GM08714 (cell line): ENCODE measurements around the gene CLDN7.
A peak's percentile ranks its signal among the peaks of the same experiment; 100 is the strongest.

Experiments used
- H3K4me3 ChIP-seq: fragments of 200-500 bp; sonication (Bioruptor generic); 2 replicates; pipeline ENCODE4 v1.5.1; 2014; ENCODE audit warnings: mild to moderate bottlenecking, low read length, inconsistent platforms
- ZNF274 ChIP-seq: IDR thresholded peaks from 2 replicates; pipeline ENCODE4 v1.6.1; 2012; ENCODE audit warnings: mild to moderate bottlenecking, low read depth, low read length

The CLDN7 gene

DNA sequence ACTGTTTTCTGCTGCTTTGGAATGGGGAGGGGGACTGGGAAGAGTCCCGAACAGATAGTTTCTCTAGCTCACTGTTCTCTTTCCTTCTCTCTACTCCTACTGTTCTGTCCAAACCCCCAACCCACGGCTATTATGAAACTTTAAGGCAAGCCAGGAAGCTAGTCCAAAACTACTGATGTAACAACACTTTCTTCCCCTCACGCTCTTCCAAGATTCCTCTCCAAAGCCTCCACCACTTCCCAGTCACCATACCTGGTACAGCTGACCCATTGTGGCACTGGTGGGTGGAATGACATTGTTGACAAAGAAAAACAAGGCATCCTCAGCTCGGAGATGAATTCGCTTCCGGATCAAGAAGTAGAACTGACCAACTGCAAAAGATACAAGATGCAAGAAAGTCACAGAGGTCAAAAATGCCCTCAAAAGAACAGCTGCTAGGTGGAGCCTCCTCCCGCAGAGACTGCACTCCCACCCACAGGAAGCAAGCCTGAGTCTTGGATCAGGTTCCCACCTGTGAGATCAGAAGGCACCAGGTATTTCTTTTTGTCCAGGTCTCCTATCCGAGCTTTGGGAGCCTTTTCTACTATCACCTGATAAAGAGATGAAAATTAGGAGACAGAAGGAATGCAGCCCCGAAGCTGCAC lies 21.1 kb downstream of the CLDN7 start:
- no peak for TF ChIP-seq ZNF274

DNA sequence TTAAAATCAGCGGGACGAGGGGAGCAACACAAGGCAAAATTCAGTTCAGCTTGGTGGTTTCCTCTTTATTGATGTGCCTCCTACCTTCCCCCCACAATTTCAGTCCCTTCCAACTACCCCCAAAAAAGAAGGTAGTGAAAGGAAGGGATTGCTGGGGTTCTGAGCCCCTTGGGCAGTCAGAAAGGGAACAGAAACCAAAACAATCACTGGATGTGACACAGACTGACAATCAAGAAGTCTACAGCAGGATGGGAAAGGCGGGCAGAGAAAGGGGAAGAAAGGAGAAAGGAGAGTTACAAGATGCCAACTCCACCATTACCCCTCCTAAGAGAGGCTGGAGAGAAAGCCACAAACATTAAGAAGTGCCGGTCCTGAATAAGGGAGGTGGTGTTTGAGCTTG lies 21.9 kb downstream of the CLDN7 start:
- peak overlapping the region; percentile 40; the same call in 1 of the 2 replicates for H3K4me3 ChIP-seq
- no peak for TF ChIP-seq ZNF274

More for the DNA sequence above, 21.1 kb downstream of the CLDN7 start:
- H3K4me3 ChIP-seq: peak overlapping the region; percentile 89

DNA sequence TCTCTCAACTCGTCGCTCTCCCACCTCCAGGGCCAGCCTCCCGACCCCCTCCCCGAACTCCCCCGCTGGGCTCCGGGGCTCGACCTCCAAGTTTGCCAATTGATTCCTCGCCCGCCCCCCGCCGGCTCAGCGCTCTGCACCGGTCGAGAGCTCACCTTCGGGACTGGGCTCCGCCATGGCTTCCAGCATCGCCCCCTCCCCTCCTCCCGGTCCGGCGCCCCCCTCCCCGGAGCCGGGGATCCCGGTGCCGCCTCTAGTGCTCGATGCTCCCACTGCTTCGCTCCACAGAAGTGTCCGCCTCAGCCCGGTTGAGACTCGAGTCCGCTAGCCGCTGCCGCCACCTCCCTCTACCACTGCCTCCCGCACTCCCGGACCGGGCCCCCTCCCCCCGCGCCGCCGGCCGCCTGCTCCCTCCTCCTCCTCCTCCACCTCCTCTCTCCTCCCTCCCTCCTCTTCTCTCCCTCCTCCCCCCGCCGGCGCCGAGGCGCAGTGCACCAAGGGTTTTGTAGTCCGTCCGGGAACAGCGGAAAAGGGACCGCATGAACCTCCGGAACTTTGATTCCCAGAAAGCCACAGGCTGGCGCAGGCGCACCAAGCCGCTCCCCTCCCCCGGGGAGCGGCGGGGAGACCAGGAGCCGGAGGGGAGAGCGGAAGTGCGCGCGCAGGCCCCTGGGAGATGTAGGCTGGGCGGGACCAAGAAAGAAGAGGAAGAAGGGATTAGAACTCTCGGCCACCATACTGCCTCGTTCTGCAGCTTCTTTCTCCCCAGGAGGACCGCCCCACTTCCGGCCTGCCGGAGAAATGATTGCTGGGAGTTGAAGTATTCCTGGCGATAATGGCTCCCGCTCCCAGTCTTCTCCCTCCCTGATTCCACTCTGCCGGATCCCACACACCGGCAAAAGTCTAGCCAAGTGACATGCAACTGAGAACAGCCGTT lies 22.9 kb downstream of the CLDN7 start, which contains the start of gene PHF23:
PHF23 (minus strand) TSS at position 367 of the 937 bp plus-strand sequence; CDS start at position 189, 178 bp downstream.
- no peak for TF ChIP-seq ZNF274
- peak within 1 kb of the TSS; percentile 97 for H3K4me3 ChIP-seq

DNA sequence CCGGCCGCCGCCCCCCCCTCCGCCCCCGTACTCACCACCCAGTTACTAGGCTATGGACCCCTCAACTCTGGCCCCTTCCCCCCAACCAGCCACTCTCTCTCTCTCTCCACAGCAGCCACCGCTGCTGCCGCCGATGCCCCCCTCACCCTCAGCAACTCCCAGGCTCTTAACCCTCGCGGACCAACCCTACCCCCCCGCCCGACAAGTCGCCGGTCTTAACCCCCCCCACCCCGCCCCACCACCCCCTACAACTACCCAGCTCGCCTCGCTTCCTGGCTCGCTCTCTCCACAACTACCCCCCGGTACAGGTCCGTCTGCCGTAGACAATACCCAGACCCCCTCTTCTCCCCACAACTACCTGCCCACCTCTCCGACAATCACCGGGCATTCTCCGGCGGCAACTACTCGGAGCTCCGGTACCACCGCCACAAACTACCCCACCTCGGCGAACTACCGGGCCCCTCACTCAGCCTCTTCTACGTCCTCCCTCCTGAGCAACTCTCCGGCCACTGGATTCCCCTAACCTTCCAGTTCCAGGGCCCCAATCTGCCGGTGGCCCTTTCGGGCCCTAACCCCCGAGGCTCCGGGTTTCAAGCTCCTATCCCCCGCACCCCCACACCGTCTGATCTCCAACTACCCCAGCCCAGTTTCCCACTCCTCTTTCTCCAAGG lies 23.7 kb downstream of the CLDN7 start:
- H3K4me3 ChIP-seq: peak overlapping the region; percentile 97
- TF ChIP-seq ZNF274: no peak

DNA sequence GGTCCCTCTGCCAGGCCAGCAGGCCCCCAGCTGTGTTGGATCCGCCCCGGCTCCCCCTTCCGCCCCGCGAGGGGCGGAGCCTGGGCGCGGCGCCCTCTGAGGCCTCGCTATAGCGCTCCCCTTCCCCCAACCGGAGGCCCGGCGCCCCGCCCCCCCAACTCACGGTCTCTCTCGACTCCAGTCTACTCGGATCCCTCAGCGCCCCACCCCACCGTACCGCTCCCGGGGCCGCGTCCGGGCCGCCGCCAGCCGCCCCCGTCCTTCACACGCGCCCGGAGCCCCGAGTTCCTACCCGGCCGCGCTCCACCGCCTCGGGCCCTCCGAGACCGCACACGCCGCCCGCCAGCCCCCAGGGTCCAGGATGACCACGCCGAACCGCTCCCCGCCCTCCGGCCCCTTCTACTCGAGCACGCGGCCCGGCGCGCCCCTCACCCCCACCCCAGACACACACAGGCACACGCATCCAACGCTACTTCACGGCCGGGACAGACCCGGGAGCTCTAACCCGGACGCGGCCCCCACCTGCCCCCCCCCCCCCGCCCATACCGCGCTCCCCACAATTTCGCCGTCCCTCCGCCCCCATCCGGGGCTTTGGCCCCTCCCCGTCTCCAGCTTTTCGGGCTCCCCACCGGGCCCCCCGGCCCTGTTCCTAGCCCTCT lies 24.4 kb downstream of the CLDN7 start:
- no peak for TF ChIP-seq ZNF274

DNA sequence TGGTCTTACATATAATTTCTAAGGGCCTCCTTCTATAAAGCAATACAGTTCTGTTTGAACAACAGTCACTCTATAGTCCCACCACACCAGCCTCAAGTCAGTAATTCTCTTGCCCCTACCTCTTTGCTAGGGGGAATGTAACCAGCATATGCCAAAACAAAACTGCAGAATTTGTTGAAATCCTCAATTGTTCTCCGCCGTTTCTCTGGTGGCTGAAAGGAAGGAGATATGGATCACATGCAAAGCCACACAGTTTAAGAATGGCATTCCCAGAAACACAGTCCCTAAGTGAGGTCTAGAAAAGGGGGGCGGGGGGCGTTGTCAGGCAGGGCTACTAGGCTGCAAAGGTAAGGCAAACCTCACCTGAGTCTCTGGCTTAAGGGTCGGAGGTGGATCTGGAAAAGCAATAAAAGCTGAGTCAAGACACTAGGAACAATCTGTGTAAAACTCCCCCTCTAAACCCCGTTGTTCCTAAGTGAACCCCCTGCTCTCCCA lies 25.0 kb downstream of the CLDN7 start:
- H3K4me3 ChIP-seq: peak overlapping the region; percentile 97; the same call in 1 of the 2 replicates
- TF ChIP-seq ZNF274: no peak

More for the DNA sequence above, 24.4 kb downstream of the CLDN7 start:
- peak overlapping the region; percentile 97 for H3K4me3 ChIP-seq

DNA sequence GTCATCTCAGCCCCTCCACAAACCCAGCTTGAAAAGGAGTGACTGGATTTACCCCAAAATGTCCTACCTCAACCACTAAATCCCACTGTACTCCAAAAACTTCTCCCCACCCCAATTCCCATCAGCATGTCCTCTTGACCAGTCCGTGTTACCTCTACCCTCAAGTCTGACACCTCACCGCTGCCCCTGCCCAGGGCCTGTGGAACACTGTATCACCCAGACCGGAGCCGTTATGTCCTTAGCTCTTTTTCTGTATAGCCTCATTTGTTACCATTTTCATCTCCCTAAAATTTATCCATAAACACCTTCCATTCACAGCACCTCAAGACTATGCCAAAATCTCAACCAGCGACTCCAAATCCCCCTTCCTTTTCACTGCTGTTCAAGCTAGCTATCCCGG lies 25.5 kb downstream of the CLDN7 start:
- no peak overlapping the region for H3K4me3 ChIP-seq
- no peak for TF ChIP-seq ZNF274

DNA sequence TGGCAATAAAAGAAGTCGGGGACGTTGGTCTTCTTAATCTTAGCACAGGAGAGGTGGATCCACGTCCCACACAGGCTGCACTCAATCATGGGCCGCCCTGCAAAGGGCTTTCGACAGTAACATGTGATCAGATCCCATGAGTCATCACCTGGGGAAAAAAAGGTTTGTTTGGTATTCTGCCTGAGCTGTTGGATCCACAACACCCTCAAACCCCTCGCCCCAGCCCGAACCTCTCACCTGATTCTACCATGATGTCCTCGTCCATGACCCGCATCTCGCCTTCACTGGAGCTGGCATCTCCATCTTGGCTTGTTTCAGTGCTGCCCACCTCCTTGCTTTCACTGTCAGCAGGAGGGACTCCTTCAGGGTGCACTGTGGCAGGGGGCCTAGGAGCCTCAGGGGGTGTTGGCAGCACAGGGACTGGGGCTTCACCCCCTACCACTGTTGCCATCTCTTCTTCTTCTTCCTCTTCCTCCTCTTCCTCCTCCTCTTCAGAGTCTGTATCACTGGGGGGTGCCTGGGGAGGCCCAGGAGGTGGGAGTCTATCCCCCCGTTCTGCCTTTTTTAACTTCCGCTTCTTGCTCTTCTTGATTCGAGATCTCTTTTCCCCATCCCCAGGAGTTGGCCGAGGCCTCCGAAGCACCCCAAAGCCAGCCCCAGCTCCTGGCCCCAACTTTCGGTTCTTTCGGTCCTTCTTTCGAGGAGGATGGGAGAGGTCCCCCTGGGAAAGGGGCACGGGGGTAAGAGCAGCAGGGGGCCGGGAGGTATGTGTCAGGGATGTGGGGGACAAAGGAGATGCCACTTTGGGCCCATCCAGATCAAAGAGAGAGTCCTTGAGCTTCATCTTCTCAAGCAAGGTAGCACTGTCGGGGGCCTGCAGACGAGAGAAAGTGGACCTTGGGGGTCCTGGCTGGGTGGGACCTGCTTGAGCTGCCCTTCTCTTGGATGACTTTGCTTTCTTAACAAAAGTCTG lies 26.3 kb downstream of the CLDN7 start:
- no peak overlapping the region for H3K4me3 ChIP-seq
- no peak for TF ChIP-seq ZNF274

DNA sequence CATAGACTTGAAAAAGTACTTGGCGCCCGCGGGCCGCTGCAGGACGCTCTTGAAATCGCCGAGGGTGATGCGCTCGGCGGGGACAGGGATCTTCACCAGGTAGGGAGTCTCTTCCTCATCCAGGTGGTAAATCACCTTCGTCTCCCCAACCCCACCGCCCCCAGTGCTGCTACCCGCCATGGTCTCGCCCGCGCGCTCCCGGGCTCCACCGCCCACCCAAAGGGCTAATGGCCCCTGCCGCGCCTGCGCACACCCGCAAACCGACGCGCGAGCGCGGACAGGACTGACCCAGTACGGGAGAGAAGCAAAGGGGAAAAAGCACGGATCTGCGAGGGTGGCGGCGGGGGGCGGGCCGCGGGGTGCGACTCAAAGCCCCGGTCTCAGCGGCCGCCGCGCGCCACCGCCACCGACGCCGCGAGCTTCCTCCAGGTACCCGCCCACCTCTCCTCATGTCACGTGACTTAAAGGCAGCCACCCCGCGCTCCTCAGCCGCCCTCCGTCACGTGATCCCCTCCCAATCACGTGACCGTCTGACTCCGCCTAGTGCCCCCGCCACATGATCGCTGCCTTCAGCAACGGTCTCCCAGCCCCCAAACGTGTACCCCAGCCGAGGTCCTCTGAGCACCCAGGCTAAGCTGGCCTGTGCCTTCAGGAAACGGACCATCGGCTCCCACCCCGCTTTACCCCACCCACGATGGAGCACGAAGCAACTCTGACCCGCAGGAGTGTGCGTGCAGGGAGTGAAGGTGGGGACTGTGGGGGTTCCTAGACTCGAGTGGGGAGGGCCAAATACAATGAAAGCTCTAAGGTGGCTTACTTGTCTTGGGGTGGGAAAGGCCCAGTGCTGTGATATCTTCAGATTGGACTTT lies 28.0 kb downstream of the CLDN7 start, which contains the start of gene DVL2:
DVL2 (minus strand) TSS at position 435 of the 869 bp plus-strand sequence; CDS start at position 180, 255 bp downstream.
- TF ChIP-seq ZNF274: no peak
- H3K4me3 ChIP-seq: peak within 1 kb of the TSS; percentile 91

DNA sequence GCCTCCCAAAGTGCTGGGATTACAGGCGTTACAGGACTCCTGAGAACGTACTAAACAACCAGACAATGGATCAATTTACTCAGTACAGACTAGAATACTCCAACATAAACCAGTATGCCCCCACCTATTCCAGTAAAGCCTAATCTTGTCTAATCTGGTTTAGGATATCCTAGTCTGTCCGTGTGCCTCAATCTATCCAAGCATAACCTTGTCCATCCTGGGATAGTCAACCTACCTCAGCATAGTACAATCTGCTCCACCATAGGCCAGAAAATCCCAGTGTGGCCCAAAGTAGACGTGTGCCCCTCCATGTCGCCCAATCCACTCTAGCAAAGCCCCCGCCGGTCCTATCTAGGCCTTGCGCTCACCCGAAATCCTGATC lies 28.6 kb downstream of the CLDN7 start:
- peak overlapping the region; percentile 91 for H3K4me3 ChIP-seq
- no peak for TF ChIP-seq ZNF274

DNA sequence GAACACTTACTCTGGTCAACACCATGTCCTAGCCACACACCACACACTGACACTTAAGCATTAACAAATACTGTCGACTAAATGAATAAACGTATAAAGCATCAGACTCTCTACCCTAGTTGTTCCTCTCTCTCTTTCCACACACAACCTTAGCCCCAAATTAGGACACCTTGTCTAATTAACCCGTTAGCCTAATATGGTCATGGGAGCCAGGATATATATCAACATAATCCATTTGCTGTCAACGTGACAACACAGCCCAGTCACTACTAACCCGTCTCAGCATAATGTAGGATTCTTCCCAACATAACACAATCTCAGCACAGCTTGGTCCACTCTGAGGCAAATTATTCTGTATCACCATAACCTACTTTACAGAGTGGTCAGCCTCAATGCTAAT lies 30.2 kb downstream of the CLDN7 start:
- no peak overlapping the region for H3K4me3 ChIP-seq
- no peak for TF ChIP-seq ZNF274

DNA sequence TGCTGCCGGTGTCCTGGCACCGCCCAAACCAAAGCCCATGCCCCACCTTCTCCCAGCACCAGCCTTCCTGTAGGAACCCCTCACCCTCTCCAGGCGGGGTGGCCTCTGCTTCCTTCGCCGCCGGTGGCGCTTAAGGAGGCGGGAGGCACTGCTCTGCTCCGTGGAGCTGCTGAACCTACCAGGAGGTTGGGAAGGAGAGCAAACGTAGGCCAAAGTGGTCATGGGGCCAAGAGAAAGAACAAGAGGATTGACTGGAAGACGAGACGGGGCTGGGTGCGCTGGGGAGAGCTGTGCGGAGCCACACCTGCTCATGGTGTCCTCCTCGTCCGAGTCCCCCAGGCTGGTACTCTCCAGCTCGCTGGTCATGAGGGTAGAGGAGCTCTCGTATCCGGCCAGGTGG lies 32.8 kb downstream of the CLDN7 start:
- H3K4me3 ChIP-seq: no peak overlapping the region
- TF ChIP-seq ZNF274: no peak
